ENCODE measurements around the gene XYLT1.
A peak's percentile ranks its signal among the peaks of the same experiment; 100 is the strongest.

The XYLT1 gene

DNA sequence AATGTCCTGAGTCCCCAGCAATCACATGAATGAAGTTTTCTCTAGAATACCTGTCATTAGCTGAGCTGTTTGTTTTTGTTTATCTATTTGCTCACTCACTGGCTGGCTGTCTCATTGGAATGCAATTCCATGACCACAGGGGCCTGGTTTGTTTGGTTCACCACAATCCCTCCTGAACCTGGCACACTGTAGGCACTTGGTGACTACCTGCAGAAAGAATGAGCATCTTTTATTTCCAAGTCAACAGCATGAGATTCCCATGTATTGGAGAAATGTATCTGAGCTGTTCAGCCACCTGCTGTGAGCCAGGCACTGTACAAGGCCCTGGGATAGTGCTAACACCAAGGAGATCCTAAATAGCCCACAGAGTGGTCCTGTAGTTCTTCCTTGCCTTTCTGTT is 345.1 kb downstream of the XYLT1 start:
- no peak for ATAC-seq (replicated peaks)
- H3K27me3 Mint-ChIP-seq: no peaks in the 10 kb centered on the region
- peaks cover 2 to 3% of the 10 kb centered on the region in 2 donors for H3K4me1 Mint-ChIP-seq
- H3K27ac Mint-ChIP-seq: no peak overlapping the region
- peaks cover 73 to 81% of the 10 kb centered on the region in 2 donors for H3K36me3 Mint-ChIP-seq
- peaks cover 3 to 6% of the 10 kb centered on the region in 2 donors for H3K9me3 Mint-ChIP-seq
- no peak for DNase-seq
- H3K4me3 Mint-ChIP-seq: no peak overlapping the region

- peaks cover 59 to 70% of the 10 kb centered on the region in 2 donors for H3K36me3 Mint-ChIP-seq
- H3K27me3 Mint-ChIP-seq: no peaks in the 10 kb centered on the region
- ATAC-seq (replicated peaks): no peak
- H3K9me3 Mint-ChIP-seq: peaks cover 0 to 2% of the 10 kb centered on the region in 2 donors
- no peak for DNase-seq
- H3K4me3 Mint-ChIP-seq: no peak overlapping the region
- peaks cover 0 to 2% of the 10 kb centered on the region in 2 donors for H3K4me1 Mint-ChIP-seq
- H3K27ac Mint-ChIP-seq: no peak overlapping the region
These were observed 352.7 kb downstream of the XYLT1 start for GRCh38 chr16:17117906-17118577.

GRCh38 chr16:17116595-17117322 is 354.0 kb downstream of the XYLT1 start:
- Mint-ChIP-seq H3K4me3 (no peak overlapping the region), H3K4me1 (peaks cover 0 to 2% of the 10 kb centered on the region in 2 donors), H3K27ac (peak overlapping the region; percentile 85), H3K9me3 (peaks cover 0 to 2% of the 10 kb centered on the region in 2 donors), H3K36me3 (peaks cover 56 to 69% of the 10 kb centered on the region in 2 donors), H3K27me3 (no peaks in the 10 kb centered on the region)
- ATAC-seq (replicated peaks) (no peak), DNase-seq (no peak)

GRCh38 chr16:17109413-17109812 is 361.3 kb downstream of the XYLT1 start:
- Mint-ChIP-seq H3K27ac (no peak overlapping the region), H3K36me3 (peaks cover 49 to 78% of the 10 kb centered on the region in 2 donors), H3K9me3 (peaks cover 3 to 4% of the 10 kb centered on the region in 2 donors), H3K4me3 (no peak overlapping the region), H3K27me3 (no peaks in the 10 kb centered on the region), H3K4me1 (peaks cover 12 to 19% of the 10 kb centered on the region in 2 donors)
- DNase-seq (no peak), ATAC-seq (replicated peaks) (no peak)

DNA sequence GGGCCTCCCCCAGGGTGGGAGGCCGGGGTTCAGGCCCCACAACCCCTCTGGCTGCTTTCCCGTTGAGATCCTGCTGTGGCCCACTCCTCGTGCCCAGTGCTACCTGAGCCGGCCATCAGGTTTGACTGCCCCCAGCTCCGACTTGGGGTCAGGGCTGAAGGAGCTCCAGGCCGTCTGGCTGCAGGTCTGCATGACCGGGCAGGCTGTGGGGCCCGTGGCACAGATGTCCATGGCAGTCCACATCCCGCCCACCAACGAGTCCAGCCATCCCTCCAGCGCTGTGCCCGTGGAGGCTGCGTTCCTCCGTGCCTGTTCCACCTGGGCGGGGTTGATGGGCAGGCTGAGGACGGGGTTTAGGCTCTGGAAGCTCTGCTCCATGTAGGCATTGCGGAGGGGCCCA is 362.2 kb downstream of the XYLT1 start:
- no peak for DNase-seq
- no peak overlapping the region for H3K4me3 Mint-ChIP-seq
- peaks cover 13 to 19% of the 10 kb centered on the region in 2 donors for H3K4me1 Mint-ChIP-seq
- peaks cover 3 to 4% of the 10 kb centered on the region in 2 donors for H3K9me3 Mint-ChIP-seq
- peaks cover 44 to 81% of the 10 kb centered on the region in 2 donors for H3K36me3 Mint-ChIP-seq
- no peaks in the 10 kb centered on the region for H3K27me3 Mint-ChIP-seq
- peak overlapping the region; percentile 73 for H3K27ac Mint-ChIP-seq
- ATAC-seq (replicated peaks): no peak

DNA sequence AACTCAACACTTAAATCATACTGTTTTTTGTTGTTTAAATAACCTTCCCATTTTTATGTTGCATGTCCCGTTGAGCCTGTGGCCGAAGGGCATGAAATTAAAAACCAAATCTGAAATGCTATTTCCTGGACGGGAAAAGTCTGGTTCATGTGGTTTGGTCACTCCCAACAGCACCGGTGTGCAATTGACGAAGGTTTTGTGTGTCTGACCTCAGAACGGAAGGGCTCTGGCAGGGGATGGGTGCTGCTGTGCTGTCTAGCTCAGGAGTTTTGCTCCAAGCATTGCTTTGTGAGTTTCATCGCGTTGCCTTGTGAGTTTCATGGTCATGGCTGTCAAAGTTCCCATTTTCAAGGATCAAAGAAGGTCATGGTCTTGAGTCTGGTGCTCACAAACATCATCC is 363.3 kb downstream of the XYLT1 start:
- Mint-ChIP-seq H3K27me3 (no peaks in the 10 kb centered on the region), H3K9me3 (peaks cover 3 to 4% of the 10 kb centered on the region in 2 donors), H3K27ac (no peak overlapping the region), H3K36me3 (peaks cover 41 to 78% of the 10 kb centered on the region in 2 donors), H3K4me3 (no peak overlapping the region), H3K4me1 (peaks cover 16 to 19% of the 10 kb centered on the region in 2 donors)
- DNase-seq (no peak), ATAC-seq (replicated peaks) (no peak)

GRCh38 chr16:17106243-17106791 is 364.4 kb downstream of the XYLT1 start:
- ATAC-seq (replicated peaks) (peak; percentile 71 to 78), DNase-seq (peak; percentile 23)
- Mint-ChIP-seq H3K4me3 (no peak overlapping the region), H3K4me1 (peaks cover 16 to 19% of the 10 kb centered on the region in 2 donors), H3K27ac (peak overlapping the region; percentile 42), H3K36me3 (peaks cover 36 to 74% of the 10 kb centered on the region in 2 donors), H3K27me3 (no peaks in the 10 kb centered on the region), H3K9me3 (peaks cover 7 to 8% of the 10 kb centered on the region in 2 donors)

GRCh38 chr16:17105239-17105797 is 365.4 kb downstream of the XYLT1 start:
- Mint-ChIP-seq H3K9me3 (peaks cover 6 to 8% of the 10 kb centered on the region in 2 donors), H3K36me3 (peaks cover 28 to 69% of the 10 kb centered on the region in 2 donors), H3K27me3 (no peaks in the 10 kb centered on the region), H3K4me3 (no peak overlapping the region), H3K27ac (peak overlapping the region; percentile 59), H3K4me1 (peaks cover 18 to 19% of the 10 kb centered on the region in 2 donors)
- DNase-seq: no peak
- no peak for ATAC-seq (replicated peaks)

- DNase-seq: no peak
- peaks cover 3 to 5% of the 10 kb centered on the region in 2 donors for H3K9me3 Mint-ChIP-seq
- ATAC-seq (replicated peaks): no peak
- no peak overlapping the region for H3K27ac Mint-ChIP-seq
- H3K36me3 Mint-ChIP-seq: peaks cover 24 to 62% of the 10 kb centered on the region in 2 donors
- H3K4me3 Mint-ChIP-seq: no peak overlapping the region
- no peaks in the 10 kb centered on the region for H3K27me3 Mint-ChIP-seq
- peaks cover 18 to 19% of the 10 kb centered on the region in 2 donors for H3K4me1 Mint-ChIP-seq
These were observed 366.1 kb downstream of the XYLT1 start for GRCh38 chr16:17104654-17105053.

GRCh38 chr16:17103216-17103615 is 367.5 kb downstream of the XYLT1 start:
- H3K27me3 Mint-ChIP-seq: no peaks in the 10 kb centered on the region
- H3K36me3 Mint-ChIP-seq: peaks cover 16 to 51% of the 10 kb centered on the region in 2 donors
- ATAC-seq (replicated peaks) (no peak), DNase-seq (no peak)
- no peak overlapping the region for H3K27ac Mint-ChIP-seq
- H3K4me3 Mint-ChIP-seq: no peak overlapping the region
- peaks cover 5% of the 10 kb centered on the region in 2 donors for H3K9me3 Mint-ChIP-seq
- H3K4me1 Mint-ChIP-seq: peaks cover 19% of the 10 kb centered on the region in 2 donors

DNA sequence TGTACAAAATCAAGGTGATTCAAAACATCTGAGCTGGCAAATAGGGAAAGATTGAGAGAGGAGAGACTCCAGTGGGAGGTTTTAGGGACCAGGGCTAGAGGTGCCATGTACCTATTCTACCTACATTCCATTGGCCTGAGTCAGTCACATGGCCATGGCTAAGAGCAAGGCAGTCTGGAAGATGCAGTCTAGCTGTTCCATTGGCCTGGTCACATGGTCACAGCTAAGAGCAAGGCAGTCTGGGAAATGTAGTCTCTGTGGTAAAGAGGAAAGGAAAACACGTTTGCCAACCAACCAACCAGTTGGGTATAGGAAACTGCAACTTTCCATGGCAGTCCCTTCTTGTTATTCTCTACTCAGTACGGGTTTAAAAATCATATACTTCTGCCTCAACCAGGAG is 369.1 kb downstream of the XYLT1 start:
- Mint-ChIP-seq H3K9me3 (peaks cover 5% of the 10 kb centered on the region in 2 donors), H3K27me3 (no peaks in the 10 kb centered on the region), H3K36me3 (peaks cover 16 to 40% of the 10 kb centered on the region in 2 donors), H3K4me1 (peaks cover 15 to 18% of the 10 kb centered on the region in 2 donors), H3K4me3 (no peak overlapping the region), H3K27ac (no peak overlapping the region)
- ATAC-seq (replicated peaks) (peak; percentile 75 to 77), DNase-seq (no peak)

- Mint-ChIP-seq H3K4me1 (peaks cover 8 to 10% of the 10 kb centered on the region in 2 donors), H3K9me3 (peaks cover 5% of the 10 kb centered on the region in 2 donors), H3K4me3 (no peak overlapping the region), H3K27ac (no peak overlapping the region), H3K27me3 (no peaks in the 10 kb centered on the region), H3K36me3 (peaks cover 9 to 19% of the 10 kb centered on the region in 2 donors)
- no peak for DNase-seq
- ATAC-seq (replicated peaks): no peak
These were observed 372.1 kb downstream of the XYLT1 start for GRCh38 chr16:17098685-17099084.

DNA sequence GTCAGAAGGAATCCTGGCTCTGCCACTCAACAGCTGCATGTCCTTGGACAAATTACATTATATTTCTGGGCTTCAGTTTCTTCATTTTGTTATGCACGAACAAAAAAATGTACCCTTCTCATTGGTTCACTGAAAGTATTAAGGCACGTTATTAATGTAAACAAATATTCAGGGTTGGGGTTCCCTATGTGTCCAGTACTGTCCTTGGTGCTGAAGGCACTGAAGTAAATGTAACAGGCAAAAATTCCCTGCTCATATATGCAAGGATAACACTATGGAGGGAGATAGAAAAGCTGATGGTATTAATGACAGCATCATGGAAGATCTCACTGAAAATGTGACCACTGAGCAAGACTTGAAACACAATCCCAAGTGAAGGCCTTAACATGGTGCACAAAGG is 386.6 kb downstream of the XYLT1 start:
- Mint-ChIP-seq H3K36me3 (peaks cover 0 to 27% of the 10 kb centered on the region in 2 donors), H3K9me3 (no peaks in the 10 kb centered on the region), H3K27me3 (no peaks in the 10 kb centered on the region), H3K4me3 (no peak overlapping the region), H3K4me1 (peaks cover 0 to 2% of the 10 kb centered on the region in 2 donors), H3K27ac (no peak overlapping the region)
- DNase-seq: no peak
- ATAC-seq (replicated peaks): no peak

GRCh38 chr16:17083628-17084027 is 387.1 kb downstream of the XYLT1 start:
- Mint-ChIP-seq H3K9me3 (no peaks in the 10 kb centered on the region), H3K4me1 (peaks cover 0 to 2% of the 10 kb centered on the region in 2 donors), H3K36me3 (peaks cover 0 to 27% of the 10 kb centered on the region in 2 donors), H3K4me3 (no peak overlapping the region), H3K27ac (no peak overlapping the region), H3K27me3 (no peaks in the 10 kb centered on the region)
- DNase-seq (no peak), ATAC-seq (replicated peaks) (no peak)
